HepG2 (cell line): ENCODE data around the gene RPL38. TPM values are rescaled to one million over a fixed set of nuclear protein-coding genes. Genes with fewer than 3 reads are reported as not detected.

Experiments used
- ARID4A ChIP-seq: sonication (generic); formaldehyde crosslinking; IDR thresholded peaks from 2 replicates; pipeline ENCODE4 v1.5.0; 2020; ENCODE audit warnings: mild to moderate bottlenecking, missing genetic modification reagents, borderline replicate concordance
- ASH2L ChIP-seq: fragments of 300-600, 200-600 bp; sonication (generic); IDR thresholded peaks from 2 replicates; pipeline ENCODE4 v1.7.0; 2017; ENCODE audit warnings: low read depth, mild to moderate bottlenecking, moderate library complexity, mixed read lengths, low read length; ENCODE audit not compliant: insufficient read length
- ATF4 ChIP-seq, 2 experiments: fragments of 450-650 bp in 1 of 2; sonication (generic) in 1 of 2; formaldehyde crosslinking; IDR thresholded peaks; 2 replicates each; pipeline versions ENCODE4 v1.5.0 to v1.8.0; 2020 to 2022; ENCODE audit warnings: mild to moderate bottlenecking in 1 of 2, missing genetic modification reagents in 1 of 2
- CBX5 ChIP-seq: sonication (generic); formaldehyde crosslinking; IDR thresholded peaks from 2 replicates; pipeline ENCODE4 v1.4.0; 2020; ENCODE audit warnings: missing genetic modification reagents, borderline replicate concordance
- ESRRA ChIP-seq: sonication (generic); formaldehyde crosslinking; IDR thresholded peaks from 2 replicates; pipeline ENCODE4 v1.5.1; 2020; ENCODE audit warnings: mild to moderate bottlenecking, low read depth, missing genetic modification reagents
- GATAD2A ChIP-seq: IDR thresholded peaks from 2 replicates; pipeline ENCODE4 v1.6.1; 2016
- KAT8 ChIP-seq: IDR thresholded peaks from 2 replicates; pipeline ENCODE4 v1.6.1; 2016; ENCODE audit warnings: missing genetic modification reagents, missing compliant biosample characterization
- NFYC ChIP-seq: IDR thresholded peaks from 2 replicates; pipeline ENCODE4 v1.6.1; 2016; ENCODE audit warnings: missing genetic modification reagents, missing compliant biosample characterization
- NRL ChIP-seq: sonication (generic); formaldehyde crosslinking; IDR thresholded peaks from 2 replicates; pipeline ENCODE4 v1.5.0; 2020; ENCODE audit warnings: missing genetic modification reagents, mild to moderate bottlenecking, moderate library complexity, borderline replicate concordance
- POLR2AphosphoS2 ChIP-seq: IDR thresholded peaks from 2 replicates; pipeline ENCODE4 v1.6.1; 2011; ENCODE audit warnings: low read depth, low read length, improper control_type of control experiment
- SETDB1 ChIP-seq: sonication (generic); formaldehyde crosslinking; IDR thresholded peaks from 2 replicates; pipeline ENCODE4 v1.5.1; 2020; ENCODE audit warnings: missing genetic modification reagents, mild to moderate bottlenecking, borderline replicate concordance
- TBX2 ChIP-seq: sonication (generic); formaldehyde crosslinking; IDR thresholded peaks from 2 replicates; pipeline ENCODE4 v1.5.0; 2020; ENCODE audit warnings: missing genetic modification reagents, mild to moderate bottlenecking, borderline replicate concordance
- YEATS2 ChIP-seq: sonication (generic); formaldehyde crosslinking; IDR thresholded peaks from 2 replicates; pipeline ENCODE4 v1.4.0; 2020; ENCODE audit warnings: missing genetic modification reagents, borderline replicate concordance
- YY1 ChIP-seq: IDR thresholded peaks from 2 replicates; pipeline ENCODE4 v1.6.1; 2011; ENCODE audit warnings: low read length, low read depth, moderate library complexity, mild to moderate bottlenecking; ENCODE audit not compliant: insufficient read depth, insufficient replicate concordance
- ZBTB25 ChIP-seq: IDR thresholded peaks from 2 replicates; pipeline ENCODE4 v1.6.1; 2018; ENCODE audit warnings: missing genetic modification reagents
- ZNF124 ChIP-seq: sonication (generic); formaldehyde crosslinking; IDR thresholded peaks from 2 replicates; pipeline ENCODE4 v1.4.0; 2020; ENCODE audit warnings: missing genetic modification reagents
- ZNF30 ChIP-seq: sonication (generic); formaldehyde crosslinking; IDR thresholded peaks from 2 replicates; pipeline ENCODE4 v1.5.0; 2020; ENCODE audit warnings: mild to moderate bottlenecking, missing genetic modification reagents
- ZNF639 ChIP-seq: conservative IDR thresholded peaks from 2 replicates; pipeline ENCODE4 v1.6.1; 2018; ENCODE audit warnings: missing genetic modification reagents
- ZNF740 ChIP-seq: sonication (generic); formaldehyde crosslinking; IDR thresholded peaks from 2 replicates; pipeline ENCODE4 v1.4.0; 2020; ENCODE audit warnings: missing genetic modification reagents
- polyA plus RNA-seq, 8 experiments: library from polyadenylated mRNA; depleted of rRNA in 3 of 8; stranded (reverse) in 7 of 8; unstranded in 1 of 8; fragments of >200 nt; fragmentation: Illumina TruSeq in 4 of 8; extraction: Trizol in 4 of 8; gene quantifications; 2 replicates each; pipeline versions ENCODE4 v1.2.1 to v1.2.3, GENCODE V29; 2011 to 2016; ENCODE audit warnings: low read depth in 4 of 8, missing spikeins in 1 of 8, mixed read lengths in 1 of 8; ENCODE audit not compliant: insufficient read depth in 1 of 8
- total RNA-seq, 5 experiments: library from RNA; depleted of rRNA; stranded (reverse); fragments of >200 nt; fragmentation: Illumina TruSeq; extraction: Trizol; gene quantifications; 2 replicates each; pipeline ENCODE4 v1.2.3, GENCODE V29; 2016; ENCODE audit warnings: low read depth in 1 of 5

The RPL38 gene
- total and polyA plus RNA-seq, 2 of the 13 experiments (the other 11 are each of a cell fraction or from before 2014, with no cell fraction given) = 2,370 to 2,372 TPM

GRCh38 chr17:74210191-74211140, 7.0 kb downstream of the RPL38 start (continued):
- no peak for TF ChIP-seq ZNF30 (CRISPR knock-in tag)
- TF ChIP-seq SETDB1 = no peak
- TF ChIP-seq ESRRA (CRISPR knock-in tag) = no peak
- TF ChIP-seq ARID4A (CRISPR knock-in tag) = no peak
- peak; percentile 18; the same call in 1 of the 2 replicates for TF ChIP-seq TBX2 (CRISPR knock-in tag)
- peak in 1 of 2 experiments; percentile 4; a peak in 1 of 4 replicates for TF ChIP-seq ATF4 (CRISPR knock-in tag; IDR thresholded peaks at IDR 0.05)
- TF ChIP-seq ASH2L = peak; percentile 38
- no peak for TF ChIP-seq ZBTB25
- peak; percentile 54 for TF ChIP-seq YY1
- TF ChIP-seq NRL (CRISPR knock-in tag) = peak; percentile 11; the same call in 1 of the 2 replicates
- TF ChIP-seq KAT8 (CRISPR knock-in tag) = no peak
- no peak for TF ChIP-seq ZNF639 (CRISPR knock-in tag)
- 0 out of 2 replicates have a peak, but pooled peaks have one; percentile 11 for TF ChIP-seq CBX5
- peak; percentile 98 for TF ChIP-seq POLR2AphosphoS2
- TF ChIP-seq NFYC (CRISPR knock-in tag) = 0 out of 2 replicates have a peak, but pooled peaks have one; percentile 18
- TF ChIP-seq ZNF124 = peak; percentile 41; the same call in 1 of the 2 replicates
- TF ChIP-seq ZNF740 (CRISPR knock-in tag) = peak; percentile 99
- peak; percentile 68; the same call in 1 of the 2 replicates for TF ChIP-seq YEATS2
- TF ChIP-seq GATAD2A (CRISPR knock-in tag) = 0 out of 2 replicates have a peak, but pooled peaks have one; percentile 23
